ENCODE measurements around the gene LIN9. TPM values are rescaled to one million over a fixed set of nuclear protein-coding genes. Genes with fewer than 3 reads are reported as not detected.

The LIN9 gene
- total and polyA plus RNA-seq, 2 of the 13 experiments (the other 11 are each of a cell fraction or from before 2014, with no cell fraction given), result 3.0 to 10.0 TPM

- 0 out of 2 replicates have a peak, but pooled peaks have one; percentile 61 for TF ChIP-seq DPF2 (CRISPR knock-in tag; IDR thresholded peaks at IDR 0.05; ENCODE audit: borderline replicate concordance, low read depth)
- no peak for TF ChIP-seq ZNF282 (IDR thresholded peaks at IDR 0.05; ENCODE audit: partially characterized antibody)
- no peak for TF ChIP-seq NKX3-1 (CRISPR knock-in tag; IDR thresholded peaks at IDR 0.05)
- TF ChIP-seq ZNF17 (CRISPR knock-in tag; IDR thresholded peaks at IDR 0.05), result no peak
- TF ChIP-seq ZNF839 (CRISPR knock-in tag; IDR thresholded peaks at IDR 0.05; ENCODE audit: borderline replicate concordance), result no peak
- TF ChIP-seq ZNF292 (CRISPR knock-in tag; IDR thresholded peaks at IDR 0.05; ENCODE audit: borderline replicate concordance, low read depth), result 0 out of 2 replicates have a peak, but pooled peaks have one; percentile 41
- TF ChIP-seq, protein P1, sequence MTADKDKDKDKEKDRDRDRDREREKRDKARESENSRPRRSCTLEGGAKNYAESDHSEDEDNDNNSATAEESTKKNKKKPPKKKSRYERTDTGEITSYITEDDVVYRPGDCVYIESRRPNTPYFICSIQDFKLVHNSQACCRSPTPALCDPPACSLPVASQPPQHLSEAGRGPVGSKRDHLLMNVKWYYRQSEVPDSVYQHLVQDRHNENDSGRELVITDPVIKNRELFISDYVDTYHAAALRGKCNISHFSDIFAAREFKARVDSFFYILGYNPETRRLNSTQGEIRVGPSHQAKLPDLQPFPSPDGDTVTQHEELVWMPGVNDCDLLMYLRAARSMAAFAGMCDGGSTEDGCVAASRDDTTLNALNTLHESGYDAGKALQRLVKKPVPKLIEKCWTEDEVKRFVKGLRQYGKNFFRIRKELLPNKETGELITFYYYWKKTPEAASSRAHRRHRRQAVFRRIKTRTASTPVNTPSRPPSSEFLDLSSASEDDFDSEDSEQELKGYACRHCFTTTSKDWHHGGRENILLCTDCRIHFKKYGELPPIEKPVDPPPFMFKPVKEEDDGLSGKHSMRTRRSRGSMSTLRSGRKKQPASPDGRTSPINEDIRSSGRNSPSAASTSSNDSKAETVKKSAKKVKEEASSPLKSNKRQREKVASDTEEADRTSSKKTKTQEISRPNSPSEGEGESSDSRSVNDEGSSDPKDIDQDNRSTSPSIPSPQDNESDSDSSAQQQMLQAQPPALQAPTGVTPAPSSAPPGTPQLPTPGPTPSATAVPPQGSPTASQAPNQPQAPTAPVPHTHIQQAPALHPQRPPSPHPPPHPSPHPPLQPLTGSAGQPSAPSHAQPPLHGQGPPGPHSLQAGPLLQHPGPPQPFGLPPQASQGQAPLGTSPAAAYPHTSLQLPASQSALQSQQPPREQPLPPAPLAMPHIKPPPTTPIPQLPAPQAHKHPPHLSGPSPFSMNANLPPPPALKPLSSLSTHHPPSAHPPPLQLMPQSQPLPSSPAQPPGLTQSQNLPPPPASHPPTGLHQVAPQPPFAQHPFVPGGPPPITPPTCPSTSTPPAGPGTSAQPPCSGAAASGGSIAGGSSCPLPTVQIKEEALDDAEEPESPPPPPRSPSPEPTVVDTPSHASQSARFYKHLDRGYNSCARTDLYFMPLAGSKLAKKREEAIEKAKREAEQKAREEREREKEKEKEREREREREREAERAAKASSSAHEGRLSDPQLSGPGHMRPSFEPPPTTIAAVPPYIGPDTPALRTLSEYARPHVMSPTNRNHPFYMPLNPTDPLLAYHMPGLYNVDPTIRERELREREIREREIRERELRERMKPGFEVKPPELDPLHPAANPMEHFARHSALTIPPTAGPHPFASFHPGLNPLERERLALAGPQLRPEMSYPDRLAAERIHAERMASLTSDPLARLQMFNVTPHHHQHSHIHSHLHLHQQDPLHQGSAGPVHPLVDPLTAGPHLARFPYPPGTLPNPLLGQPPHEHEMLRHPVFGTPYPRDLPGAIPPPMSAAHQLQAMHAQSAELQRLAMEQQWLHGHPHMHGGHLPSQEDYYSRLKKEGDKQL (CRISPR knock-in tag; IDR thresholded peaks at IDR 0.05; ENCODE audit: low read depth), result peak; percentile 32; the same call in 1 of the 2 replicates
- peak; percentile 68 for TF ChIP-seq ZSCAN25 (CRISPR knock-in tag; IDR thresholded peaks at IDR 0.05)
- peak; percentile 48; the same call in 1 of the 2 replicates for TF ChIP-seq MED13 (CRISPR knock-in tag; IDR thresholded peaks at IDR 0.05)
- peak; percentile 78 for TF ChIP-seq MED1 (CRISPR knock-in tag; IDR thresholded peaks at IDR 0.05)
- peak; percentile 67; the same call in 1 of the 2 replicates for TF ChIP-seq ZNF891 (CRISPR knock-in tag; IDR thresholded peaks at IDR 0.05)
- TF ChIP-seq FOXA3 (CRISPR knock-in tag; IDR thresholded peaks at IDR 0.05), result peak; percentile 47; the same call in 1 of the 2 replicates
- TF ChIP-seq RARG (CRISPR knock-in tag; IDR thresholded peaks at IDR 0.05; ENCODE audit: low read depth), result no peak
- TF ChIP-seq ZNF274 (CRISPR knock-in tag; IDR thresholded peaks at IDR 0.05), result no peak; the same call in 1 of the 2 replicates
- peak; percentile 33; the same call in 1 of the 2 replicates for TF ChIP-seq FOXC1 (CRISPR knock-in tag; IDR thresholded peaks at IDR 0.05; ENCODE audit: borderline replicate concordance)
- 0 out of 2 replicates have a peak, but pooled peaks have one; percentile 32 for TF ChIP-seq ELF1 (CRISPR knock-in tag; IDR thresholded peaks at IDR 0.05)
- TF ChIP-seq, protein P2, sequence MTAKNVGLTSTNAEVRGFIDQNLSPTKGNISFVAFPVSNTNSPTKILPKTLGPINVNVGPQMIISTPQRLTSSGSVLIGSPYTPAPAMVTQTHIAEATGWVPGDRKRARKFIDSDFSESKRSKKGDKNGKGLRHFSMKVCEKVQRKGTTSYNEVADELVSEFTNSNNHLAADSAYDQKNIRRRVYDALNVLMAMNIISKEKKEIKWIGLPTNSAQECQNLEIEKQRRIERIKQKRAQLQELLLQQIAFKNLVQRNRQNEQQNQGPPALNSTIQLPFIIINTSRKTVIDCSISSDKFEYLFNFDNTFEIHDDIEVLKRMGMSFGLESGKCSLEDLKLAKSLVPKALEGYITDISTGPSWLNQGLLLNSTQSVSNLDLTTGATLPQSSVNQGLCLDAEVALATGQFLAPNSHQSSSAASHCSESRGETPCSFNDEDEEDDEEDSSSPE (CRISPR knock-in tag; IDR thresholded peaks at IDR 0.05), result peak; percentile 39
- TF ChIP-seq ZNF816 (CRISPR knock-in tag; IDR thresholded peaks at IDR 0.05; ENCODE audit: borderline replicate concordance), result peak; percentile 81; the same call in 1 of the 2 replicates
- TF ChIP-seq ZFP62 (CRISPR knock-in tag; IDR thresholded peaks at IDR 0.05), result no peak
- TF ChIP-seq ZKSCAN5 (CRISPR knock-in tag; IDR thresholded peaks at IDR 0.05), result 0 out of 2 replicates have a peak, but pooled peaks have one; percentile 42
- peak; percentile 79; the same call in 1 of the 2 replicates for TF ChIP-seq TBX2 (CRISPR knock-in tag; IDR thresholded peaks at IDR 0.05; ENCODE audit: borderline replicate concordance)
- TF ChIP-seq GMEB1 (CRISPR knock-in tag; IDR thresholded peaks at IDR 0.05; ENCODE audit: borderline replicate concordance), result 0 out of 2 replicates have a peak, but pooled peaks have one; percentile 17
- TF ChIP-seq SRF (IDR thresholded peaks at IDR 0.05; ENCODE audit: low read depth, low read length), result peak; percentile 88
These were observed 85.7 kb downstream of the LIN9 start, which contains the start of gene MIXL1 (continued) for GRCh38 chr1:226223157-226223785.
